Measurements from ENCODE around the gene GCSH.

GCSH gene

DNA sequence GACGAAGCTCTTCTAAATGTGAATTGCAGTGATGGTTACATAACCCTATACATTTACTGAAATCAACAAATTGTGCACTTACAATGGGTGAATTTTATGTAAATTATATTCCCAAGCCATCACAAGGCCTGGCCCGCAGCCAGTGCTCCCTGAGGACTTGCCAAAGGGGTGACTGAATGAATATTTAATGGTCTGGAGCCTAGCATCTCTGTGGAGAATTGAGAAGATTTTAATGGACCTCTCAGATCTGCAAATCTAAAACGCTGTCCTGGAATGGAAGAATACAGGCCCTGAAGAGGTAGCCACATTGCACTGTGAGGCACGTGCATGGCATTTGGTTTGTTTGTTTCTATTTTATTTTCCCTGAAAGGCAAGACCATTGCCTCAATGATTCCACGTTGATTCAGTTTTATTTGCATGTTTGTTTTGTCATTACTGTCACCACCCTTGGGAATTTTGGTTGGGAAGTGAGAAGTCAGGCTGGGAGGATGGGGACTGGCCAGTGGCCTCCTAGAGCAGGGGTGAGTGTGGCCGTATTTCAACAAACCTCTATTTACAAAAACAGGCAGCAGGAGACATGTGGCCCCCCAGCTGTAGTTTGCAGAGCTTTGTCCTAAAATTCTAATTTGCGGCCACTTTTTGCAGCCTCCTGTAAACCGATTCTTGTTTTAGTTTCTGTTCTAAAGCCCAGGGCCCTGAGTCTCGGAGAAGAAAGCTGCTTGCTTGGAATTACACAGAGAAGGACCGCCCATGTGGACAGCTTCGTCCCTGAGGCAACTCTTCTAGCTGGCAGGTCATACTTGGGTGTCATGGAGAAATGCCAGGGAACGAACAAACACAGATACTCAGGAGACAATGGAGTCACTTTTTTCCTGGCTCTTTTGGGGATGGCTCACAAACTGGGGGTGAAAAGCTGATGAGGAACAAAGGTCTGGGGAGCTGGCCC is 40.5 kb upstream of the GCSH start:
- TF ChIP-seq, protein P1, sequence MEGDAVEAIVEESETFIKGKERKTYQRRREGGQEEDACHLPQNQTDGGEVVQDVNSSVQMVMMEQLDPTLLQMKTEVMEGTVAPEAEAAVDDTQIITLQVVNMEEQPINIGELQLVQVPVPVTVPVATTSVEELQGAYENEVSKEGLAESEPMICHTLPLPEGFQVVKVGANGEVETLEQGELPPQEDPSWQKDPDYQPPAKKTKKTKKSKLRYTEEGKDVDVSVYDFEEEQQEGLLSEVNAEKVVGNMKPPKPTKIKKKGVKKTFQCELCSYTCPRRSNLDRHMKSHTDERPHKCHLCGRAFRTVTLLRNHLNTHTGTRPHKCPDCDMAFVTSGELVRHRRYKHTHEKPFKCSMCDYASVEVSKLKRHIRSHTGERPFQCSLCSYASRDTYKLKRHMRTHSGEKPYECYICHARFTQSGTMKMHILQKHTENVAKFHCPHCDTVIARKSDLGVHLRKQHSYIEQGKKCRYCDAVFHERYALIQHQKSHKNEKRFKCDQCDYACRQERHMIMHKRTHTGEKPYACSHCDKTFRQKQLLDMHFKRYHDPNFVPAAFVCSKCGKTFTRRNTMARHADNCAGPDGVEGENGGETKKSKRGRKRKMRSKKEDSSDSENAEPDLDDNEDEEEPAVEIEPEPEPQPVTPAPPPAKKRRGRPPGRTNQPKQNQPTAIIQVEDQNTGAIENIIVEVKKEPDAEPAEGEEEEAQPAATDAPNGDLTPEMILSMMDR (conservative IDR thresholded peaks at IDR 0.05; ENCODE audit: low read depth, low read length), result no peak
- DNase-seq (ENCODE audit: low read depth), result no peak
- H3K4me3 ChIP-seq (ENCODE audit: low read length), result no peak overlapping the region

DNA sequence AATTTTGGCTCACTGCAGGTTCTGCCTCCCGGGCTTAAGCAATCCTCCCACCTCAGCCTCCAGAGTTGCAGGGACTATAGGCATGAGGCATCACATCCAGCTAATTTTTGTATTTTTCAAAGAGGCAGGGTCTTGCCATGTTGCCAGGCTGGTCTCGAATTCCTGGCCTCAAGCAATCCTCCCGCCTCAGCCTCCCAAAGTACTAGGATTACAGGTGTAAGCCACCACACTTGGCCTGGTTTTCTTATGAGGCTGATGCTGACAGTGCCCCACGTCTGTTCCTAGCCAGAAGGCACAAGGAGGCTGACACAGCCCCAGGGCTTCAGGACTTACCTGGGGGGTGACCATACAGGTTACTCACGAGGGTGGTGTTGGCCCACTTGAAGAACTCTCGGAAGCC is 33.9 kb upstream of the GCSH start:
- no peak for DNase-seq (ENCODE audit: low read depth)
- TF ChIP-seq, protein P1 (conservative IDR thresholded peaks at IDR 0.05; ENCODE audit: low read depth, low read length), result no peak
- no peak overlapping the region for H3K4me3 ChIP-seq (ENCODE audit: low read length)

DNA sequence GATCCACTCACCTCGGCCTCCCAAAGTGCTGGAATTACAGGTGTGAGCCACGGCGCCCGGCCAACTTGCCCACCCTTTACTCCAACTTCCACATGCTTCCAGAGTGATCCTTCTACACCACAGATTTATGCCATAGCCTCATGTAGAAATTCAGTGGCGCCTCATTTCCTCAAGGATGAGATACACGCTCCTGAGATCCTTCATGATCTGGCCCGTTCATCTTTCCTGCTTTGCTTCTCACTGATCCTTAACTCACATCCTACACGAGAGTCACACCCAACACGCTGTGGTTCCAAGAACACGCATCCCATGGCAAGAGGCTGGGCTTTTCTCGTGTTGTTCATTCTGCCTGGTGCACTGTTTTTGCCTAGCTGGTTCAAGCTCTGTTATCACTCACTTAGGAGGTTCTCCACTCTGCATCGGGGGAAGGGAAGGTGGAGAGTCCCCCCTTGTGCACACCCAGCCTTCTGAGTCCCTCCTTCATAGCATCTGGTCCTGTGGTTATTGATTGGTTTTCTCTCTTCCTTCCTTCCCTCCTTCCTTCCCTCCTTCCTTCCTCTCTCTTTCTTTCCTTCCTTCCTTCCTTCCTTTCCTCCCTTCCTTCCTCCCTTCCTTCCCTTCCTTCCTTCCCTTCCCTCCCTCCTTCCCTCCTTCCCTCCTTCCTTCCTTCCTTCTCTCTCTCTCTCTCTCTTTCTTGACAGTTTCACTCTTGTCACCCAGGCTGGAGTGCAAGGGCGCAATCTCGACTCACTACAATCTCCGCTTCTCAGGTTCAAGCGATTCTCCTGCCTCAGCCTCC is 32.7 kb upstream of the GCSH start:
- H3K4me3 ChIP-seq (ENCODE audit: low read length), result no peak overlapping the region
- no peak for DNase-seq (ENCODE audit: low read depth)
- TF ChIP-seq, protein P1 (conservative IDR thresholded peaks at IDR 0.05; ENCODE audit: low read depth, low read length), result no peak

DNA sequence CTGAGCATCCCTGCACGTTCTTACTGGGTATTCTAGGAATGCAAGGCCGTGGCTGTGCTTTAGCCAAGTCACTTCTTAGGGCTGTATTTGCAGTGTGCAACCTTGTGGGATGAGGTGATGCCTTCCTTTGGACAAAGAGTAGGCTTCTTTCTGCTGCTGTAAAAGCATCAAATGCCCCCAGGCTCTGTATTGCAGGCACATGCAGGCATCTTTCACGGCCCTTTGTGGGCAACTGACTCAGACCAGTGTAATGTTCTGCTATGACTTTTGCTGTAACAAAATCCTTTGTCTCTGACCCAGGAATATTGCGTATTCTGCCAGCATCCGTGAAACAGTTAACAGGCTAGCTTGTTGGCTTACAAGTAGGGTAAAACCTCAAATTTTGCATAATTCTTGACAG is 30.9 kb upstream of the GCSH start:
- DNase-seq (ENCODE audit: low read depth), result no peak
- H3K4me3 ChIP-seq (ENCODE audit: low read length), result no peak overlapping the region
- TF ChIP-seq, protein P1 (conservative IDR thresholded peaks at IDR 0.05; ENCODE audit: low read depth, low read length), result no peak

DNA sequence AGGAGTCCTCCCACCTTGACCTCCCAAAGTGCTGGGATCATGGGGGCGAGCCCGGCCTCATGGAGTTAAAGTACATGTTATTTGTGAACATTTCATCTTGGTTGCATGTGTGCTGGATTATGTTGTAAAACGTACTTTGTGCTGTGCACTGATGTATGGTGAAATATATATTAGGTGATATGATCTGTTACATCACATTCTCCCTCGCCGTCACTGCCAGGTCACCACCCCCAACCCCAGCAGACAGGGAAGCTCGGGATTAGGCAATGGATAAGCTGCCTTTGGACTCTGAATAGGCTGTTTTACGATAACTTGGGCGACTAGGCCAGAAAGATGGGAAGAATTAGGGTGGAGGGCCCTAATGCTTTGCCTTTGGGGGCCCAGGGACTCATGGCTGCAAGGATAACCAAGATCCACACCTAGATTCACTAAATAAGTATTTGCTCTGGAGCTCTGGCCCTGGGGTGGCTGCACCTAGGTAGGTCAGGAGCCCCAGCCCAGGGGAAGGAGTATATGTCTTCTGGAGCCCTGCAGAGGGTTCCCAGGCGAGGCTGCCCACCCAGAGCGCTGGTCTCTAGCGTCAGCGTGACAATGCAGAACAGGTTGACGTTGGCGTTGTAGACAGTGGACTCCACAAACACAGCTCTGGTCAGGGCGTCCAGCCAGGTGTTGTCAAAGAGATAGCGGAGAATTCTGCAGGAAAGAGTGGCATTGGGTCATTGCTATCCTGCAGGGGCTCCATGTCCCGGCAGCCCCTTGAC is 27.1 kb upstream of the GCSH start:
- TF ChIP-seq, protein P1 (conservative IDR thresholded peaks at IDR 0.05; ENCODE audit: low read depth, low read length), result no peak
- DNase-seq (ENCODE audit: low read depth), result no peak
- no peak overlapping the region for H3K4me3 ChIP-seq (ENCODE audit: low read length)

DNA sequence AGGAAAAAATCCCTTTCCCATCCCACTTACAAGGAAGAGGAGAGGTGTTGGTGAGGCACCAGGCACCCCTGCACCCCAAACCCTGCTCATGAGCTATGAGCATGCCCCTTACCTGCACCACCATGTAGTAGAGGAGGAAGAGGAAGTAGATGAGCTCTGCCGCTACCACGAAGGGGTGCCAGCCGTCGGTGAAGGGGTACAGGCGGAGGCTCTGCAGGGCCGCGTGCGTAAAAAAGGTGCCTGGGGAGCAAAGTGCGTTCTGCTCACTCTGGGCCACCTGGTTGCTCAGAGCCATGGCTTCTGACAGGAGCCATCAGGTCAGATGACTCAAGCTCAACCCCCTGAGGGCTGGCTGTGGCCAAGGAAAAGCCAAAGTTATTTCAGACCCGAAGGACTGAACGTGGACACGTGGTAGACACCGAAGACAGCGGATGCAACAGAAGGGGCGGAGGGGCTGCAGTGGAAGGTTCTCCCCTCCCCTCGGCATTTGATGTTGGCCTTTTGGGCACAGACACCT is 25.3 kb upstream of the GCSH start:
- TF ChIP-seq, protein P1 (conservative IDR thresholded peaks at IDR 0.05; ENCODE audit: low read depth, low read length), result no peak
- no peak for DNase-seq (ENCODE audit: low read depth)
- H3K4me3 ChIP-seq (ENCODE audit: low read length), result no peak overlapping the region

All from retinal pigment epithelial cell (primary cell).